ENCODE measurements around the gene TTC27. TPM values are rescaled to one million over a fixed set of nuclear protein-coding genes. Genes with fewer than 3 reads are reported as not detected.
"Not testable (repeated sequence)": the region's sequence is repeated elsewhere in the genome, so short reads cannot be mapped to it uniquely, and the experiment has no call there.

The TTC27 gene
- total RNA-seq, 1 donor: 30.0 TPM

DNA sequence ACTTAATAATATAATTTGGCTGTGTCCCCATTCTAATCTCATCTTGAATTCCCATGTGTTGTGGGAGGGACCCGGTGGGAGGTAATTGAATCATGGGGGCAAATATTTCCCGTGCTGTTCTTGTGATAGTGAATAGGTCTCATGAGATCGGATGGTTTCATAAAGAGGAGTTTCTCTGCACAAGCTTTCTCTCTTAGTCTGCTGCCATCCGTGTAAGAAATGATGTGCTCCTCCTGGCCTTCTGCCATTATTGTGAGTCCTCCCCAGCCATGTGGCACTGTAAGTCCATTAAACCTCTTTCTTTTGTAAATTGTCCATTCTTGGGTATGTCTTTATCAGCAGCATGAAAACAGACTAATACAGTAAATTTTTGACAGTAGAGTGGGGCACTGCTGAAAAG lies 216.4 kb downstream of the TTC27 start:
- DNase-seq (ENCODE audit: low read depth): no peak
- no peak overlapping the region for H3K4me3 ChIP-seq (ENCODE audit: low read depth, low read length)
- TF ChIP-seq, protein P1, sequence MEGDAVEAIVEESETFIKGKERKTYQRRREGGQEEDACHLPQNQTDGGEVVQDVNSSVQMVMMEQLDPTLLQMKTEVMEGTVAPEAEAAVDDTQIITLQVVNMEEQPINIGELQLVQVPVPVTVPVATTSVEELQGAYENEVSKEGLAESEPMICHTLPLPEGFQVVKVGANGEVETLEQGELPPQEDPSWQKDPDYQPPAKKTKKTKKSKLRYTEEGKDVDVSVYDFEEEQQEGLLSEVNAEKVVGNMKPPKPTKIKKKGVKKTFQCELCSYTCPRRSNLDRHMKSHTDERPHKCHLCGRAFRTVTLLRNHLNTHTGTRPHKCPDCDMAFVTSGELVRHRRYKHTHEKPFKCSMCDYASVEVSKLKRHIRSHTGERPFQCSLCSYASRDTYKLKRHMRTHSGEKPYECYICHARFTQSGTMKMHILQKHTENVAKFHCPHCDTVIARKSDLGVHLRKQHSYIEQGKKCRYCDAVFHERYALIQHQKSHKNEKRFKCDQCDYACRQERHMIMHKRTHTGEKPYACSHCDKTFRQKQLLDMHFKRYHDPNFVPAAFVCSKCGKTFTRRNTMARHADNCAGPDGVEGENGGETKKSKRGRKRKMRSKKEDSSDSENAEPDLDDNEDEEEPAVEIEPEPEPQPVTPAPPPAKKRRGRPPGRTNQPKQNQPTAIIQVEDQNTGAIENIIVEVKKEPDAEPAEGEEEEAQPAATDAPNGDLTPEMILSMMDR (IDR thresholded peaks at IDR 0.05; ENCODE audit: insufficient read depth, low read length): no peak

DNA sequence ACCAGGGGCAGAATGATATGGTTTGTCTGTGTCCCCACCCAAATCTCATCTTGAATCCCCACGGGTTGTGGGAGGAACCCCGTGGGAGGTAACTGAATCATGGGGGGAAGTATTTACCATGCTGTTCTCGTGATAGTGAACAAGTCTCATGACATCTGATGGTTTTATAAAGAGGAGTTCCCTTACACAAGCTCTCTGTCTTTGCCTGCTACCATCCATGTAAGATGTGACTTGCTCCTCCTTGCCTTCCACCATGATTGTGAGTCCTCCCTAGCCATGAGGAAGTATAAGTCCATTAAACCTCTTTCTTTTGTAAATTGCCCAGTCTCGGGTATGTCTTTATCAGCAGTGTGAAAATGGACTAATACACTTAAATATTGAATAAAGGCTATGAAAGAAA lies 218.4 kb downstream of the TTC27 start:
- not testable (repeated sequence) for DNase-seq (ENCODE audit: low read depth); H3K4me3 ChIP-seq (ENCODE audit: low read depth, low read length)

DNA sequence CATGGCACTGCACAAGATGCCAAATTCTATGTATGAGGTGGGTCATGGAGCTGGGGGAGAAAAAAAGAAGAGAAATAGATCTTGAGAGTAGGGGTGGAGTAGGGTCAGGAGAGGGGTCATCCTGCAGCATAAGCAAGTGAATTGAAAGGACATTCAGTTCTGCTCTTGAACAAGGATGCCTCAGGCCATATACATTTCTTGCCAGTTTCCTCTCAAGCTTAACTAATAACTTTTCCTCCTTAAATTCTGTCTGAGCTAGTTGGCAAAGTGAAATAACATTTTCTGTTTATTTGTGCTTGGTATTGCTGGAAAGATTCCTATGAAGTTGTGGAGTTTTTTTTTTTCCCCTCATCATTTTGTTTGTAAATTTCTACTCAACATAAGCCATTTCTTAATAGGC lies 219.9 kb downstream of the TTC27 start:
- H3K4me3 ChIP-seq (ENCODE audit: low read depth, low read length): no peak overlapping the region
- DNase-seq (ENCODE audit: low read depth): no peak
- TF ChIP-seq, protein P1 (IDR thresholded peaks at IDR 0.05; ENCODE audit: insufficient read depth, low read length): no peak

GRCh38 chr2:32849456-32850194 lies 221.8 kb downstream of the TTC27 start:
- no peak overlapping the region for H3K4me3 ChIP-seq (ENCODE audit: low read depth, low read length)
- peak; percentile 8 for DNase-seq (ENCODE audit: low read depth)
- TF ChIP-seq, protein P1 (IDR thresholded peaks at IDR 0.05; ENCODE audit: insufficient read depth, low read length): no peak

GRCh38 chr2:32851777-32852439 lies 224.1 kb downstream of the TTC27 start:
- H3K4me3 ChIP-seq (ENCODE audit: low read depth, low read length): no peak overlapping the region
- DNase-seq (ENCODE audit: low read depth): no peak
- TF ChIP-seq, protein P1 (IDR thresholded peaks at IDR 0.05; ENCODE audit: insufficient read depth, low read length): no peak

- no peak overlapping the region for H3K4me3 ChIP-seq (ENCODE audit: low read depth, low read length)
- peak; percentile 8 for DNase-seq (ENCODE audit: low read depth)
- TF ChIP-seq, protein P1 (IDR thresholded peaks at IDR 0.05; ENCODE audit: insufficient read depth, low read length): no peak
Observed at GRCh38 chr2:32852856-32853255, 225.0 kb downstream of the TTC27 start.

DNA sequence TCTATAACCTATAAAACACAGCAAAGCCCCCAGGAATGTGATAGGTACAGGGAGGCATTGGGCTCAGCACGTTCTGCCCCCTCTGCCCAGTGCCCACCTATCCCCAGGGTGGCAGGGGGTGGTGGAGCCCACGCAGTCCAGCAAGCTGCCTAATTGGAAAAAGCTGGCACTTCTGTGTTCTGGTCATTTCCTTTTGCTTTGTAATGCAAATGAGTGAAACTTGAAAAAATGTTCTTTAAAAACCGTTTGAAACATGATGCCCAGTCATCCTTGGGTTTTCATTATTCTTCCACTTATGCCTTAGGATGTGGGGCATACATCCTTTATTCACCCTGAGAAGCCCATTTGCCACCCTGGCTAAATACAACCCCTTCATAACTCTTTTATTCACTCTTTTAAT lies 229.0 kb downstream of the TTC27 start:
- TF ChIP-seq, protein P1 (IDR thresholded peaks at IDR 0.05; ENCODE audit: insufficient read depth, low read length): no peak
- DNase-seq (ENCODE audit: low read depth): no peak
- H3K4me3 ChIP-seq (ENCODE audit: low read depth, low read length): no peak overlapping the region
